ENCODE results near the gene MRPL21.

MRPL21 gene

DNA sequence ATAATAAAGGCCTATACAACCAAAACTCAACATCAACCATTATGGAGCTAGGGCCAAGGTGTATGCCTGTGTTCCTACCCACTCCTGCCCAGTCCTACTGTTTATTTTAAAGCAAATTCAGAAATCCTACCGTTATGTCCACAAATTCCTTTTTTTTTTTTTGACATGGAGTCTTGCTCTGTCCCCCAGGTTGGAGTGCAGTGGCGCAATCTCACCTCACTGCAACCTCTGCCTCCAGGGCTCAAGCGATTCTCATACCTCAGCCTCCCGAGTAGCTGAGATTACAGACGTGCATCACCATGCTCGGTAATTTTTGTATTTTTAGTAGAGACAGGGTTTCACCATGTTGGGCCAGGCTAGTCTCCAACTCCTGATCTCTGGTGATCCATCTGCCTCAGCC, 58.8 kb downstream of the MRPL21 start:
- intact Hi-C loops (cut with DNase I; ENCODE audit: low total_unique reads) = loop anchor here (5.0 to 10.0 kb wide), 2 partner anchors 48 to 800 kb away; partner anchors contain the start of gene CCND1
- H3K4me1 ChIP-seq = peaks cover 0 to 44% (median 27%) of the 10 kb centered on the region in 4 donors
- H3K27ac ChIP-seq = no peak overlapping the region
- no peak overlapping the region for H3K4me3 ChIP-seq
- no peaks in the 10 kb centered on the region for H3K9me3 ChIP-seq
- TF ChIP-seq, protein P1, sequence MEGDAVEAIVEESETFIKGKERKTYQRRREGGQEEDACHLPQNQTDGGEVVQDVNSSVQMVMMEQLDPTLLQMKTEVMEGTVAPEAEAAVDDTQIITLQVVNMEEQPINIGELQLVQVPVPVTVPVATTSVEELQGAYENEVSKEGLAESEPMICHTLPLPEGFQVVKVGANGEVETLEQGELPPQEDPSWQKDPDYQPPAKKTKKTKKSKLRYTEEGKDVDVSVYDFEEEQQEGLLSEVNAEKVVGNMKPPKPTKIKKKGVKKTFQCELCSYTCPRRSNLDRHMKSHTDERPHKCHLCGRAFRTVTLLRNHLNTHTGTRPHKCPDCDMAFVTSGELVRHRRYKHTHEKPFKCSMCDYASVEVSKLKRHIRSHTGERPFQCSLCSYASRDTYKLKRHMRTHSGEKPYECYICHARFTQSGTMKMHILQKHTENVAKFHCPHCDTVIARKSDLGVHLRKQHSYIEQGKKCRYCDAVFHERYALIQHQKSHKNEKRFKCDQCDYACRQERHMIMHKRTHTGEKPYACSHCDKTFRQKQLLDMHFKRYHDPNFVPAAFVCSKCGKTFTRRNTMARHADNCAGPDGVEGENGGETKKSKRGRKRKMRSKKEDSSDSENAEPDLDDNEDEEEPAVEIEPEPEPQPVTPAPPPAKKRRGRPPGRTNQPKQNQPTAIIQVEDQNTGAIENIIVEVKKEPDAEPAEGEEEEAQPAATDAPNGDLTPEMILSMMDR (IDR thresholded peaks at IDR 0.05) = no peak
- H3K36me3 ChIP-seq = no peaks in the 10 kb centered on the region
- no peak for DNase-seq
- H3K27me3 ChIP-seq = no peaks in the 10 kb centered on the region

DNA sequence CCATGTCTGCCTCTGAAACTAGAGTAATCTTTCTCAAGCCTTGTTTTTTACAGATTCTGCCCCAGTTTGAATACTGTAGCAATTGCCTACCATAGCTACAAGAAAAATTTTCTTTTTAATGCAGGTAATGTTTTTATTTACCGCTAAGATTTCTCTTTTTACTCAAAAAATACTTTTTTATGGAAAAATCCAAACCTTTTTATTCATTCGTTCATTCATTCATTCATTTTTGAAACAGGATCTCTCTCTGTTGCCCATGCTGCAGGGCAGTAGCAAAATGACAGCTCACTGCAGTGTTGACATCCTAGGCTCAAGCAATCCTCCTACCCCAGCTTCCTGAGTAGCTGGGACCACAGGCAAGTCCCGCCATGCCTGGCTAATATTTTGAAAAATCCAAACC, 59.3 kb downstream of the MRPL21 start:
- TF ChIP-seq, protein P1 (IDR thresholded peaks at IDR 0.05) = no peak
- H3K4me3 ChIP-seq = peak overlapping the region in 1 of 2 donors; percentile 95
- H3K27ac ChIP-seq = no peak overlapping the region
- no peak for DNase-seq
- no peaks in the 10 kb centered on the region for H3K9me3 ChIP-seq
- intact Hi-C loops (cut with DNase I; ENCODE audit: low total_unique reads) = loop anchor here (5.0 to 10.0 kb wide), 2 partner anchors 48 to 800 kb away; partner anchors contain the start of gene CCND1
- peaks cover 0 to 49% (median 29%) of the 10 kb centered on the region in 4 donors for H3K4me1 ChIP-seq
- H3K36me3 ChIP-seq = no peaks in the 10 kb centered on the region
- H3K27me3 ChIP-seq = no peaks in the 10 kb centered on the region

DNA sequence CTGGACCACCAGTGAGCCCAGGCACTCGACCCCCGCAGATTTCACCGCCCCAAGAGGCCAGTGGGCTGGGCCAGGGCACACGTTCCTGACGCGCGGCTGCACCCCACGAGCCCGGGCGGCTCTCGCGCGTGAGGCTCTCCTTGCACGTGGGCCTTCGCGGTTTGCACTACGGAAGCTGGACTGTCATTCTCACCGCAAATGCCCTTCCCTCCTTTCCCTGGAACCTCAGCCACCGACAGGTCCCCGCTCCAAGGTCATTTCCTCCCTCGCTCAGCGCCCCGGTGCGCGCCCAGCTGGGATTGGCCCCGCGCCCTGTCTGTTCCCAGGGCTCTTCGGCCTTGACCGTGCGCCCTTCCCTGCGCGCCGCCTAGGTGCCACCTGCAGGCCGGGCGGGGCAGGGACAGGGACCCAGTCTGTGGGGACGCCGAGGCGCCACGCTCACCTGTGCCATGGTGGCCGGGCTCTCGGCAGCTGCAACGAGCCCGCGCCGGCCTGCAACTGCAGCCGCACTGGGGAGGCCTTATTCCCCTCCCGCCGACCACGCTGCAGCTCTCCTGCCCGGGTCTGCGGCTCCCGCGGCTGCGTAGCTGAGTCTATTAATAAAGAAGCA, 59.8 kb downstream of the MRPL21 start:
- Histone ChIP-seq H3K9me3 (no peaks in the 10 kb centered on the region), H3K36me3 (no peaks in the 10 kb centered on the region), H3K4me3 (peak overlapping the region; percentile 90 to 95), H3K27ac (no peak overlapping the region), H3K4me1 (peaks cover 0 to 51% (median 29%) of the 10 kb centered on the region in 4 donors), H3K27me3 (no peaks in the 10 kb centered on the region)
- intact Hi-C loops (cut with DNase I; ENCODE audit: low total_unique reads) = loop anchor here (5.0 to 10.0 kb wide), 2 partner anchors 48 to 801 kb away; partner anchors contain the start of gene CCND1
- TF ChIP-seq, protein P1 (IDR thresholded peaks at IDR 0.05) = peak; percentile 29 to 44
- DNase-seq = peak; percentile 41 to 74

- Histone ChIP-seq H3K36me3 (no peaks in the 10 kb centered on the region), H3K27me3 (no peaks in the 10 kb centered on the region), H3K4me1 (peaks cover 0 to 58% (median 35%) of the 10 kb centered on the region in 4 donors), H3K4me3 (peak overlapping the region; percentile 90 to 95), H3K9me3 (no peaks in the 10 kb centered on the region), H3K27ac (no peak overlapping the region)
- intact Hi-C loops (cut with DNase I; ENCODE audit: low total_unique reads) = loop anchor here (5.0 to 10.0 kb wide), 2 partner anchors 49 to 802 kb away; partner anchors contain the start of gene CCND1
- TF ChIP-seq, protein P1 (IDR thresholded peaks at IDR 0.05) = no peak
- DNase-seq = no peak
These were observed 60.5 kb downstream of the MRPL21 start for GRCh38 chr11:68843052-68843561.

DNA sequence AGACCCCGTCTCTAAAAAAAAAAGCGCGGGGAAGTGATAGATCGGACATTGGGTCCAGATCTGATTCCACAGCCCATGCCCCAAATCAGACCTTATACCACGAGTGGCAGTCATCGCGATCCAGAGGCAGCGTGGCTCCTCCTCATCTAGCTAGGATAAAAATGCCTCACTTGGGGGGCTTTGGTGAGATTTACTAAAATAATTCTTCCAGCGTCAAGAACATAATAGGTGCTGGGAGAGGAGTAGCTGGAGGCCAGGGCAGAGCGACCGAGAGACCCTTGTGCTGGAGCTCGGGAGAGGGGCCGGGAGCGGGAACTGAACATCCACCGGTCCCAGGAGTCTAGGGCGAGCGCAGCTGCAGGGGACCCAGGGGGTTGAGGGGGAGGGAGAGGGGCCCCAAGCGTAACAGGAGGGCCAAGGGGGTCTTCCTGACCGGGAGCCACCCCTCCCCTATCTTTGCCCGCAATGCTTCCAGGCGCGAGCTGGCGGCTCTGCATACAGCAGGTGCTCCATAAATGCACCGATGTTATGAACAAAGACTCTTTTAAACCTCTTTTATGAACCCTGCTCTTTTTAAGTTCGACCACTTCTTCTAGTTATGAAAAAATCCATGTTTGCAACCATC, 61.1 kb downstream of the MRPL21 start:
- H3K27me3 ChIP-seq = no peaks in the 10 kb centered on the region
- TF ChIP-seq, protein P1 (IDR thresholded peaks at IDR 0.05) = no peak
- H3K4me3 ChIP-seq = peak overlapping the region; percentile 90 to 95
- H3K4me1 ChIP-seq = peaks cover 0 to 63% (median 41%) of the 10 kb centered on the region in 4 donors
- no peaks in the 10 kb centered on the region for H3K36me3 ChIP-seq
- H3K9me3 ChIP-seq = no peaks in the 10 kb centered on the region
- intact Hi-C loops (cut with DNase I; ENCODE audit: low total_unique reads) = loop anchor here (5.0 to 10.0 kb wide), 2 partner anchors 50 to 802 kb away; partner anchors contain the start of gene CCND1
- DNase-seq = no peak
- H3K27ac ChIP-seq = peak overlapping the region in 1 of 2 donors; percentile 95

Data from tibial artery (tissue), 4 donors.